Neural progenitor cell (in vitro differentiated cells): ENCODE data around the gene SOCS2.

Experiments
- EZH2phosphoT487 ChIP-seq: fragments of 200-600 bp; sonication (generic); IDR thresholded peaks from 2 replicates; pipeline ENCODE4 v1.6.1; 2017; ENCODE audit warnings: antibody characterized with exemption
- TF ChIP-seq, protein P1 (sequence below): fragments of 200-600 bp; sonication (generic); IDR thresholded peaks from 2 replicates; pipeline ENCODE4 v1.5.1; 2017; ENCODE audit warnings: antibody characterized with exemption, mild to moderate bottlenecking

DNA sequence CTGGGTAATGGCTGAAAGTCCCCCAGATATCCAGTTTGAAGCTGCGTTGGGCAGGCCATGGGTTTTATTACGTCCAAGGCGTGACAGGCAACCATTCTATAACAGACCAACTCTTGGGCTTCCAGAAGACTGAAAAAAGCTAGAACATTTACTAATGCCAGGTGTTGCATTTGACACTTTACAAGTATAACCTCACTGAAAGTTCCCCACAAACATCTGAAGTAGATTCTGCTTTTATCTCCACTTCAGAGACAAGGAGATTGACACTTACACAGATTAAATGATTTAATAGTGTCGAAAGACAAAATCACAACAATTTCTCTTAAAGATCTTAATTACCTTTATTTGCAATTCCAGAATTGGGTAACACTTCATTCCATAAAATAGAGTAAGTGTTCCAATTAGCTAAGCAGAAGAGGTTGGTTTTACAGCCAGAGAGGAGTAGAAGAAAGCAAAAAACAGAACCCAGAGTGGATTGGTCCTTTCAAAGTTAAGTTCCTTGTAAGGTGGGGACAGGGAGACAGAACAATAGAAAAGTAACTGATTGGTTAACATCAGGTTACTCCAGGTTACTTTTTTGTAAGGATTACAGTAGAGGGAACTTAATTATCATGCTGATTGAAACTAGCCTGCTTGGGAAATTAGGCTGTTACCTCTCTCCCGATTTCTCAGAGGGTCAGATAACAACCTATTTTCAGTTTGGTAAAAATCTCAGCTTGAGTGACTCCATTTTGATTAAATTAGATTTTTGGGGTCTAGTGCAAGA is 11.3 kb downstream of the SOCS2 start:
- TF ChIP-seq, protein P1, sequence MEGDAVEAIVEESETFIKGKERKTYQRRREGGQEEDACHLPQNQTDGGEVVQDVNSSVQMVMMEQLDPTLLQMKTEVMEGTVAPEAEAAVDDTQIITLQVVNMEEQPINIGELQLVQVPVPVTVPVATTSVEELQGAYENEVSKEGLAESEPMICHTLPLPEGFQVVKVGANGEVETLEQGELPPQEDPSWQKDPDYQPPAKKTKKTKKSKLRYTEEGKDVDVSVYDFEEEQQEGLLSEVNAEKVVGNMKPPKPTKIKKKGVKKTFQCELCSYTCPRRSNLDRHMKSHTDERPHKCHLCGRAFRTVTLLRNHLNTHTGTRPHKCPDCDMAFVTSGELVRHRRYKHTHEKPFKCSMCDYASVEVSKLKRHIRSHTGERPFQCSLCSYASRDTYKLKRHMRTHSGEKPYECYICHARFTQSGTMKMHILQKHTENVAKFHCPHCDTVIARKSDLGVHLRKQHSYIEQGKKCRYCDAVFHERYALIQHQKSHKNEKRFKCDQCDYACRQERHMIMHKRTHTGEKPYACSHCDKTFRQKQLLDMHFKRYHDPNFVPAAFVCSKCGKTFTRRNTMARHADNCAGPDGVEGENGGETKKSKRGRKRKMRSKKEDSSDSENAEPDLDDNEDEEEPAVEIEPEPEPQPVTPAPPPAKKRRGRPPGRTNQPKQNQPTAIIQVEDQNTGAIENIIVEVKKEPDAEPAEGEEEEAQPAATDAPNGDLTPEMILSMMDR: no peak
- TF ChIP-seq EZH2phosphoT487: no peak
